HG03571 (cell line): Measurements from ENCODE around the gene RPL23.

Source experiments
- ATAC-seq: cut with Tn5 transposase; IDR thresholded peaks from one replicate; pipeline ENCODE4 v1.9.1; 2021; ENCODE audit not compliant: unreplicated experiment

Gene RPL23

DNA sequence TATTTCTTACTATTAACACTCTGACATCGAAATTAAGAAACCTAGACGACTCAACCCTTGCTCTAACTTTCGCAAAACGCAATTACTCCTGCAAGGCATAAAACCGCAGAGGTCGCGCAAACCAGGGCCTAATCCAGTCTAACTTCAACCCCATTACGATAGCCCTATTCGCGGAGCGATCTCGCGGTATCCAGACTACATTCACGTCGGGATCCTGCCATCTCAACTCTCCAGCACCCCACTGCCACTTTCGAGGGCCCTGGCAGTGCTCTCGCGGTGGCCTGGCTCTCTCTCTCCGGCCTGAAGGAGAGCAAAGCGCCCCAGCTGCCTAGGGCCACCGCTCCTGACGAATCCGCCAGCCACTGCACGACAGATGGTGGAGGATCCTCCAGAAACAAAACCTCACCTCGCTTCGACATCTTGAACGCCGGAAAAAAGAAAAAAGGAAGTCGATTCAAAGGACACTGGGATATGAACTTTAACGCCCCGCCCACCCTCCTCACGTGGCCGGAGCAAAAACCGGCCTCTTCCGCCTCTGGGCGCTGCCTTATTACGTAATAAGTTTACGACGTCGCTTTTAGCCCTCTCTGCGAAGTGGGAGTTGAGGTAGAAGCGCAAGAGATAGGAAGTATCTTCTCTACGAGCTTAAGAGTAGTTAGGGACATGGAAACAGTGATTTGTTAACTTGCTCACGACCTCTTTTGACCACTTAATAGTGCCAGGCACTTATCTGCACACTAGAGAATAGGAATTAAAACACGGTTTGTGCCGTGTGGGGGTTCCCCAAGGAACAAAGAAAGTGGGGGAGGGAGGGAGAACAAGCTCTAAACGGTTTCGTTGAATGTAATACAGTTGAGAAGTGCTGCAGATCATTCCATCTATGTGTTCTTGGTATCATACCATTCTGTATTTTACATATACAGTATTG, at the start of gene RPL23:
RPL23 (minus strand) TSS at position 430 of the 928 bp plus-strand sequence; CDS start at position 419, 11 bp downstream.
- ATAC-seq, result peak; percentile 75

DNA sequence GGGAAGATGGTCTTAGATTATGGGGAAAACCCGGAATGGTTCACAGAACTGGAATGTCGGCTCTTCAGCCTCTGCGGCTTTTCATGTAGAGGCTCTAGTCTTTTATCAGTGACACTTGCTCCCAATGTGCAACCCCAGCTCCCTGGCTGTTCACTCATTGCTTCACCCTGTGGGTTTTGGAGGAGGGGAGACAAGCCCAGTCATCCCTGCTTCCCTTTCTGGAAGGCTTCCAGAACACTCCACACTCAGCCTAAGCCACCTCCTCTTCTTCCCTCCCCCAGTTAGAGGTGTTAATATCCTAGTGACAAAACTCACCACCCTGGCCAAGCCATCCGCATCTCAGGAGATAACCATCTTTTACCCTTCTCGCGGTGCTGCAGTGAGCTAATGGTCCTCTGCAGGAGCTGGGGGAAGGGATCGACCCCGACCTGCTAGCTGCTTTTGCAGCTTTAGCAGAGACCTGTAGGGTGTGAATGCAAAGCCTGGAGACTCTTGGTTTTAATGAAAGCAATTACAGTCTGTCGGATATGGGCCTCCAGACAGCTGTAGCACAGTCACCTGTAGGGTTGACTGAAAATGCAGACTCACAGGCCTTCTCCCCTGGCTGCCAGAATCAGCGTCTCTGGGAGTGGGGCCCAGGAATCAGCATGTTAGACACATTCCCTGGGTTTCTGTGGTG, 47.6 kb upstream of the RPL23 start:
- no peak for ATAC-seq

DNA sequence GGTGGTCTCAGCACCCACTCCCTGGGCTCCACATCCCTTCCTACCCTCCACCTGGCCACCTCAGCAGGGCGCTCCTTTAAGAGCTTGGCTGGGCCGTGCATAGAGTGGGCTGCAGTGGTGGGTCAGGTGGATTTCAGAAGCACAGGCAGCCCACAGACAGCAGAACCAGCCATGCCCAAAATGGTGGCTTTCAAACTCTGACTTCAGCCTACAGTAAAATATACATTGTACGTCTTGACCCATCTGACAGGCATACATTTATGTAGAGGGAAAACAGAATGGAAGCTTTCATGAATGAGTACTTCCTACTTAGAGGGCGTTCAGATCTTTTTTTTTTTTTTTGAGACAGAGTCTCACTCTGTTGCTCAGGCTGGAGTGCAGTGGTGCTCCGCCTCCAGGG, 45.9 kb upstream of the RPL23 start:
- ATAC-seq, result no peak

DNA sequence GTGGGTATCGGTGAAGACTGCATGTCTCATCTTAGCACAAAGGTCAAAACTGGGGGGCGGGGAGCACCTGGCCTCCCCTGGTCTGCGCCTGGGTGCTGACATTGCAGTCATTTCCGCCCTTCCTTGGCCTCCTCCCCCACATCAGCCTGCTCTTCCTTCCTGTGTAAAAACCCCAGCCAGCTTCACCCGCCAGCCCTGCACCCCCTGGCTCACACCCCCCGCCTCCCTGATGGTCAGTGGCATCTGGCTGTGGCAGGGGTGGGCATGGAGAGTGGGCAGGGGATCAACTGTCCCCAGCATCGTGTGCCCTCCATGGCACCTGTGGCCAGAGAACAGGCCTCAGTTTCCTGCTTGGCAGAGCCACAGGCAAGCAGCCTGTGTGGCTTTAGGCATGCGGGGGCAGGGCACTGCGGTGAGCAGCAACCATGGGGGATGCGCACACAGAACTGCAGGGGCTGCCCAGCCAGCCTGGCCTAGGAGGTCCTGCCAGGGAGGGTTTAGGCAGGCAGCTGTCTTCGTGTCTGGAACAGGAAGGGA, 45.4 kb upstream of the RPL23 start:
- peak; percentile 62 for ATAC-seq

DNA sequence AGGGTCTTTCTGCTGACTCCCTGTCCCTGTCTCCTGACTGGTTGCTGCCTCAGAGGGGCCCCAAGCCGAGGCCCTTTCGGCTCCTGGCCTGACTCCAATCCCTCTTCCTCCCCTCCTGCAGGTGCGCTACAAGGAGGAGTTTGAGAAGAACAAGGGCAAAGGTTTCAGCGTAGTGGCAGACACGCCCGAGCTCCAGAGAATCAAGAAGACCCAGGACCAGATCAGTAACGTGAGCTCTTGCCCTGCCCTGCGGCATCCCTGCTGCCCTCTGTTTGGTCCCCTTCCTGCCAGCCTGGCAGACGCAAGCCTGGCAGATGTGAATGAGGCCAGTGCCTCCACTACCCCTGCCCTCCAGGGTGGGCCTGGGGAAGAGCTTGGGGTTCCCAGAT, 44.8 kb upstream of the RPL23 start:
- ATAC-seq, result no peak

DNA sequence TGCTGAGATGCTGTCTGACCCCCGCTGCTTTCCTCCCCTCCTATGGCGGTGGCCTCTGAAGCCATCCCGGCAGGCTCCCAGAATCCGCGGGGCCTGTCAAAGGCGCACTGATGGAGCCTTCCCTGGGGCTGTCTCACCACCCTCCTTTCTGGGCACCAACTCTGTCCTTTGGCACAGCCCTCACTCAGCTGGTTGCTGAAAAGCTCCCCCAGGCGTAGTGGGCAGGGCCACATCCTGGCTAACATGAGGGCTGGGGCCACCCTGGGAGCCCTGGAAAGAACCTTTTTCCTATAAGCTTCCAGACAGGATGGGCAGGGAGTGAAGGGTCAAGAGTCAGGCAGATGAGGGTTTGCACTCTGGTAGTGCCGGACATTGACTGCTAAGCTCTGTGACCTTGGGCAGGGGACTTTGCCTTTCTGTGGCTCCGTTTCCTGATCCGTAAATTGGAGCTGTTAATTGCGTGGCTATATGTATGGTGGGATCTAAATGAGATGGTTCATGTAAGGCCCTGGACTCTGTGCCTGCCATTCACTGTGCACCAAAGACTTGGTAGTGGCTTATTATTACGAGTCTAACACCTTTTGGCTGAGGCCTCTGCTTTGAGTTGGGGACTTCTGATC, 44.3 kb upstream of the RPL23 start:
- ATAC-seq, result no peak

DNA sequence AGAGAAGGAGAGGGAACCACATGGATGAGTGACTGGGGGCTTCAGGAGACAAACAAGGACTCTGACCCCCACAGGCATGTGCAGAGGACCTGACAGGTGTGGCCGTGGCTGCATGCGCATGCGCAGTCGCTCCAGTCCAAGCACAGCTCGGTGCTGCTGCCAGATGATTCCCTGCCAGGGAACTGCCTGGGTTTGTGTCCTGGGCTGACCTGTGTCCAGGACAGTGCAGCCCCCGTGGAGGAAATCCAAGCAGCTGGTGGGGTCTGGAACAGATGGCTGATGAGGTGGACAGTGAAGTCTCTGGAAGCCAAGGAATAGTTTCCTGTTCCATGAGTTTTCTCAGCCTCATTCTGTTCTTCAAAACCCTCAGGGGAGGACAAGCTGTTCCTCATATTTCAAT, 43.7 kb upstream of the RPL23 start:
- ATAC-seq, result no peak

DNA sequence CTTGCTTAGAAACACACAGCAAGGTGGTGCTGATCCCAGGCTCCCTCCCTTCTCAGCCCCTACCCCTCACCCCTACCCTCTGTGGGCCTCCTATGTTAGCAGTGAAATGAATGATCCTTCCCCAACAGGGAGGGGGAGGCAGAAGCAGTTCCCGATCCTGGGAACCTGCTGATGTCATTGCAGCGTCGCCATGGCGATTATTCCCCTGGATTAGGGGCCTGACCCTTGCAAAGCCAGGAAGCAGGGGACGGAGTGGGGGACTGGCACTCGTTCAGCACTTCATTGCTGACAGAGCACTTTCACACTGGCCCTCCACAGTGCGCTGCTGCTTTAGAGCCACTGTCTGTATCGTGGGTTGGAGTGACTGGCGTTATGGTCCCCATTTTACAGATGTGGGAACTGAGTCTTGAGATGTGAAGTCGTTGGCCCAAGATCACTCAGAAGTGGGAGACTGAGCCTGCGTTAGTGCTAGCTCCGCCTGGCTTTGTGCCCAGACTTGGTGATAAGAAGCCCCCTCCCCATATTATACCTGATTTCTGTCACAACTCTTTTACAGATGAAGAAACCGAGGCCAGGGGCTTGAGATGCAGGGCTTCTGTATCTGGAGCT, 42.9 kb upstream of the RPL23 start:
- ATAC-seq, result no peak

DNA sequence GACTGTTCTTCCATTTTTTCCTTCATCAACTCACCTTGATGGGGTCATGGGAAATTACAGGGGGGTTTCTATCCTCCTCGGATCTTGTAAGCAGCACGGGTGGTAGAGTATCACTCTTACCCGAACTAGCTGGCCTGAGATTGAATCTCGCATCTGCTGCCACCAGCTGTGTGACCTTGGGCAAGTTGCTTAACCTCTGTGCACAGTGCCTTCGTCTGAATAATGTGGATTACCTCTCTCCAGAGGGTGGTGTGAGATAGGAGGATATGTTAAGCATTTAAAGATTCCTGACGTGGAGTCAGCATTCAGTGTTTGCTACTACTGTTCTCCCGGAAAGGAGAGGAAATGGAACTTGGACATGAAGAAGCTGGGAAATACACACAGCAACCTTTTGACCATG, 40.8 kb upstream of the RPL23 start:
- ATAC-seq, result no peak

DNA sequence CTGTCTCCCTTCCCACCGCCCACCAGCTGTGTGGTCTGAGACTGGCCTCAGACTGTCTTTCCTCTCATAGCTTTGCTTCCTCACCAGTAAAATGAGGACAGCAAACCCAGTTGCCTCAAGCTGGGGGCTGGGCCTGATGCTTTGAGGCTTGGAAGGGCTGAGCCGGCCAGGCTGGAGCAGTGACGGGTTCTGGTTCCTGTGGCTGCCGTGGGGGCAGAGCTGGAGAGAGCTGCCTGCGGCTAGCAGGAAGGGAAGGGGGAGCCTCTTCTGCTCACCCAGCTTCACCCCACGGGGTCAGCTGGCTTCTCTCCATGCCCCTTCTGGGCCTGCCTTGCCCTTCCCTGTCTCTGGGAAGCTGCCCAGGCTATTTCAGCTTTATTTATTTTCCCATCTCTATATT, 40.1 kb upstream of the RPL23 start:
- no peak for ATAC-seq

DNA sequence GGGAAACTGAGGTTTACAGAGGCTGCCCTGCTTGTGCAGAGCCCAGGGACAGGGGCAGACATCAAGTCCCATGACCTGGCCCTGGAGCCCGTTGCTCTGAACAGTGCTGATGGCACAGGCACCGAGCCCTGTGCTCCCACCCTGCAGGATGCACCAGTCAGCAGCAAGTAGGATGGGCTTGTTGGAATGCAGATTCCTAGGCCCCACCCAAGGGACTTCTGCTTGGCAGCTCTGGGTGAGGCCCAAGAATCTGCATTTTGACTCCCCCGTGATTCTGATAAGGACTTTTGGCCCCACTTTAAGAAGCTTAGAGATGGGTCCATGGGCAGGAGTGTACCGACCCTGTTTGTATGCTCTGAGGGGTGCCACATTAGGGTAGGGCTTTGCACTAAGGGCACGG, 39.6 kb upstream of the RPL23 start:
- no peak for ATAC-seq

DNA sequence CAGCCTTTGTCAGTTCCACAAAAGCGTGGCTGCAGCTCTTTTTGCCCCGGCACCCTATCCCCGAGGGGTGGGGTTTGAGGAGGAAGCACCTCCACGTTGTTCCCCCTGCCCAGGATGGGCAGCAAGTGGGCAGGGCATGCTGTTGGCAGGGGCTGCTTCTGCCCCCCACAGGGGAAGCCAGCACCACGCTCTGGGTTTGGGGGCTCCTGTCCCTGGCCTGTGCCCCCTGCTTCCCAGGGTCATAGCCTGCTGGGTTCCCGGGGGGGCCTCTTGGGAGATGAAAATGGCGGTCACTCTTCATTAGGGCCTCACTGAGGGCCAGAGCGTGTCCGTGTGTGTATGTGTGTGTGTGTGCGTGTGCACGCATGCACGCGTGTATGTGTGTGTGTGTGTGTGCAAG, 39.1 kb upstream of the RPL23 start:
- no peak for ATAC-seq

DNA sequence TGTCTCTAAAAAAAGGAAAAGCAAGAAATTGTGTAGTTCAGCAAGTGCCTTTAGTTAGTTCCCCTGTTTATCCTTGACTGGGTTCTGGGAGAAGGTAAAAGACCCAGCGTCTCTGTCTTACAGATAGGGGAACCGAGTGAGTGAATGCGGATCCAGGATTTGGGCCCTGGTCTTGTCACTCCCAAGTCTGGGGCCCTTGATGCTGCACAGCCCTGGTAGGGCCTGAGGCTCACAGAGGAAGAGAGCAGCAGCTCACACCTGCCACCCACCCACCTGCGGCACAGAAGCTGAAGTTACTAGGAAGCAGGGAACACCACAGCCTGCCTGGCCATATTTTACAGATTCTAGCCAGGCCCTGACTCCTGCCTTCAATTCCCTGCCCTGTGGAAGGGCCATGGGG, 38.6 kb upstream of the RPL23 start:
- no peak for ATAC-seq

DNA sequence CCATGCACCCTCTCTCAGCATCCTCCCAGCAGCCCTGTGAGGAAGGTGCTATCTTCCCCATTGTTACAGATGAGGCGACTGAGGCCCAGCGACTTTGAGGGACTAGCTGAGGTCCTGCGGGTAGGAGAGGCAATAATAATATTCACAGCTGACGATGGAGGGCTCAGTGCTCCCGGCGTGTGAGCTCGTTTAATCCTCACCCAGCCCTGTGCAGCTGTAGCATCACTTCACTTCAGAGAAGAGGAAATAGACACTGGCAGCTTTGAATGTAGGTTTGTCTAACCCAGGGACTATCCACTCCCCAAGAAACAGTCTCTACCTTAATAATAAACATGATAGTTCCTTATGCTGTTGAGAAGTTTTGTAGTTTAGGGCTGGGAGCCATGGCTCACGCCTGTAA, 37.9 kb upstream of the RPL23 start:
- no peak for ATAC-seq

DNA sequence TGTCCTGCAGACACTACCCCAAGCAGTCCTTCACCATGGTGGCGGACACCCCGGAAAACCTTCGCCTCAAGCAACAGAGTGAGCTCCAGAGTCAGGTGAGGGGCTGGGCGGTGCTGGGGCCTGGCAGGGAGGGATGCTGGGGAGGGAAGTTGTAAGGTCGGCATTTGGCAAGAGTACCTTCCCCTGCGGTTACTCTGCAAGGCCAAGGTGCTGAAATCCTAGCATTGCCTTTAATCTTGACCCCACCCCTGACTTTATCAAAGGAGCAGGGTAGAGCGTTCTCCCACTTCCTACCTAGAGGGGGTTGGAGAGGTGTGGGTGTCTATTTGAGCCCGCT, 36.9 kb upstream of the RPL23 start:
- ATAC-seq, result no peak

DNA sequence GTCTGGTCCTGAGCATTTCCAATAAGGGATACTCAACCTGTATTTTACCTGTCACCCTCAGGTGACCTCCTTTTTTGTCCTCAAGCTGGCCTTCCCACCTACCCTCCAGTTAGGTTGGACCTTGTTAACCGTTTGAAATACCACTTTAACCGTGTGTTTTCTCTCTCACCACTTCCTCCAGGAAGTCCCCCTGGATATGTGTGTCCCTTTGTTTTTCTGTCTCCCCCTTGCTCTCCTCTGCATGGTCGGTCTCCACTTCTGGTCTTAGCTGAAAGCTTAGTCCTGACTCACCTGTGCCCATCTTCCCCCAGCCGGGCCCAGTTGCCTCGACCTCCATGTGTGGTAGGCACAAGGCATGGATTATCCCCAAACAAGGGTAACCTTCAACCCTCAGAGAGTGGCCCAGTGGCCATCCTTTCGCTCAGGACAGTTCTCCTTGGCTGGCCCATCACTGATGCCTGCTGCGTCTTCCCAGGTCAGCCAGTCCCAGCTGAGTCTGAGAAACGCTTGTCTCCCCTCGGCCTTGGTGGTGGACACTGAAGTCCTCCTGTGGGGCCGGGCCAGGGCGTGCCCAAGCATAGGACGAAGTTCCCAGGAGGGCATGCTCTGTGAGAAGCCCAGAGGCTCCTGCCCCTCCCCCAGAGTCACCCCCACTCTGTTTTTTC, 36.4 kb upstream of the RPL23 start:
- no peak for ATAC-seq

DNA sequence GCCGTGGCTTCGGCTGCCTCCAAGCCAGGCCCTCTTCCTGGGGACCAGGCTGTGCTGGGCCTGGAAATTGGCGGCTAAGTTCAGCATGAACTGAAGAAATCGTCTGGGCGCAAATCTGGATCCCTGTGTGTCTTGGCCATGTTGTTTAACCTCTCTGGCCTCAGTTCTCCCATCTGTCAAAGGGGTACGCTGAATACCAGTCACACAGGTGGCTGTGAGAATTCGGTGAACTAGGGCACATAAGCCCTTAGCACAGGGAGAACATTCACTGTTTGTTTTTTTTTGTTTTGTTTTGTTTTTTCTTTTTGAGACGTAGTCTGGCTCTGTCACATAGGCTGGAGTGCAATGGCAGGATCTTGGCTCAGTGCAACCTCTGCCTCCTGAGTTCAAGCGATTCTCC, 35.3 kb upstream of the RPL23 start:
- no peak for ATAC-seq

DNA sequence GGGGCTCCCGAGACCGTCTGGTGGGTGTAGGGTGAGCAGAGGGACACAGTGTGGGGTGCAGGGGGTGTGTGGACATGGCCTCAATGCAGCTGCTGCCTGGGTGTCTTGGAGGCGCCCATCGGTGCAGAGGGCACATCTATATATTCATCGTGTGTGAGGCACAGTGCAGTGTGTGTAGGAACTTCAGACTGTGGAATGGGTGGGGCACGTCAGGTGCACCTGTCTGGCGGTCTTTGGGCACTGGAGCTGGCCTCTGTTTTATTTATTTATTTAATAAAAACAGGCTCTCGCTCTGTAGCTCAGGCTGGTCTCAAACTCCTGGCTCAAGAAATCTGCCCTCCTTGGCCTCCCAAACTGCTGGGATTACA, 33.1 kb upstream of the RPL23 start:
- no peak for ATAC-seq

DNA sequence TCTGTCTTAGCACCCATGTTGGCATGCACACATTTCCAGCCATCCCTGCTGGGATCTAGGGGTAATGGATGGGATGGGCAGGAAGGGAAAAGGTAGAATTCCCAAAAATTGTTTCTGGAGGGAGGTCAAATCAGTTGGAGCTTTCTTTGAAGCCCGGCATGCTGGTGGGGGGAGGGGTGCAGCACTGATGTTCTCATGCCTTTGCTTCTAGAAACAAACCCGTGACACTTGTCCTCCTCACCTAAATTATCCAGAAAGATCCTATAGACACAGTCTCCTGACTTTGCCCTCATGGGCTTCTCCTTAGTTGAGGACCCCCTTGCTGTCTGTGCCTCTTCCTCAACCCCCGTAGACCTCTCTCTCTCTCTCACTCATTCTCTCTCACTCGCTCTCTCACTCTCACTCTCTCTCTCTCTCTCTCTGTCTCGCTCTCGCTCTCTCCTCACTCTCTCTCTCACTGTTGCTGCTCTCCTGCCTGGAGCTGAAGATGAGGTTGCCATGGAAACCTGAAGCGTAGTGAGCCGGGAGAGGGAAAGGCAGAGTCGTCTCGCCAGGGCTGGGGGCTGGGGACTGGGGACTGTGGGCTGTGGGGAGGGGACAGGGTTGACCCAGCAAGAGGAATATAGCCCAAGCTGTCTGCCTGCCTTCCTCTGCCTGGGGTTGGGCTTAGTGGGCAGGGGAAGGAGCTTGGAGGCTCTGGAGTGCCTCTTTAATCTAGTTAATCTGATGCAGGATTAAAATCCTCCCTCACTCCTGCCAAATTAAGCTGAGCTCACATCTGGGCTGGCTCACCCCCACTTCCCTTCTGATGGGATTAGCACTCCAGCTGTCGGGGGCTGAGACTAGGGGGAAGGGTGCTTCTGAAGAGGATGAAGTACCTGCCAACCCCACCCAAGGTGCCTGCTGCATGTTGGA, 32.5 kb upstream of the RPL23 start:
- ATAC-seq, result no peak
